ENCODE measurements around the gene LSM11.

LSM11 gene

GRCh38 chr5:157747766-157748700, 4.5 kb downstream of the LSM11 start:
- Histone ChIP-seq H3K4me2 (ENCODE audit: low read length) (no peak overlapping the region), H3K36me3 (replicated peaks; ENCODE audit: low read depth, low read length) (no peaks in the 10 kb centered on the region), H3K9me3 (ENCODE audit: insufficient read depth, low read length) (no peaks in the 10 kb centered on the region), H3K27me3 (ENCODE audit: low read depth, low read length) (no peaks in the 10 kb centered on the region), H3K9ac (ENCODE audit: low read length) (no peak overlapping the region), H3K4me3 (ENCODE audit: low read length) (no peak overlapping the region), H3K4me1 (ENCODE audit: low read length) (peaks cover 8% of the 10 kb centered on the region; the same call in 1 of the 2 replicates), H4K20me1 (ENCODE audit: insufficient read depth, low read length) (no peaks in the 10 kb centered on the region), H2AFZ (ENCODE audit: low read depth, low read length) (no peak overlapping the region), H3K79me2 (ENCODE audit: low read length) (0 out of 2 replicates have a peak, but pooled peaks cover 4% of the 10 kb centered on the region), H3K27ac (ENCODE audit: low read length) (no peak overlapping the region)
- TF ChIP-seq EZH2phosphoT487 (IDR thresholded peaks at IDR 0.05; ENCODE audit: low read depth) (no peak), CTCF (IDR thresholded peaks at IDR 0.05; ENCODE audit: low read depth, low read length) (no peak)

- no peaks in the 10 kb centered on the region for H3K9me3 ChIP-seq (ENCODE audit: insufficient read depth, low read length)
- H3K9ac ChIP-seq (ENCODE audit: low read length): no peak overlapping the region
- H2AFZ ChIP-seq (ENCODE audit: low read depth, low read length): no peak overlapping the region
- H3K4me2 ChIP-seq (ENCODE audit: low read length): no peak overlapping the region
- H3K36me3 ChIP-seq (replicated peaks; ENCODE audit: low read depth, low read length): no peaks in the 10 kb centered on the region
- no peak overlapping the region for H3K4me3 ChIP-seq (ENCODE audit: low read length)
- peaks cover 5% of the 10 kb centered on the region; the same call in 1 of the 2 replicates for H3K4me1 ChIP-seq (ENCODE audit: low read length)
- TF ChIP-seq EZH2phosphoT487 (IDR thresholded peaks at IDR 0.05; ENCODE audit: low read depth) (no peak), CTCF (IDR thresholded peaks at IDR 0.05; ENCODE audit: low read depth, low read length) (no peak)
- no peak overlapping the region for H3K27ac ChIP-seq (ENCODE audit: low read length)
- no peaks in the 10 kb centered on the region for H3K27me3 ChIP-seq (ENCODE audit: low read depth, low read length)
- 0 out of 2 replicates have a peak, but pooled peaks cover 4% of the 10 kb centered on the region for H3K79me2 ChIP-seq (ENCODE audit: low read length)
- no peaks in the 10 kb centered on the region for H4K20me1 ChIP-seq (ENCODE audit: insufficient read depth, low read length)
Measured at GRCh38 chr5:157748760-157749461, 5.4 kb downstream of the LSM11 start.

GRCh38 chr5:157749462-157749799, 5.9 kb downstream of the LSM11 start:
- Histone ChIP-seq H3K4me2 (ENCODE audit: low read length) (no peak overlapping the region), H3K27ac (ENCODE audit: low read length) (no peak overlapping the region), H3K4me1 (ENCODE audit: low read length) (peaks cover 4% of the 10 kb centered on the region; the same call in 1 of the 2 replicates), H3K9ac (ENCODE audit: low read length) (no peak overlapping the region), H4K20me1 (ENCODE audit: insufficient read depth, low read length) (no peaks in the 10 kb centered on the region), H3K36me3 (replicated peaks; ENCODE audit: low read depth, low read length) (no peaks in the 10 kb centered on the region), H2AFZ (ENCODE audit: low read depth, low read length) (no peak overlapping the region), H3K27me3 (ENCODE audit: low read depth, low read length) (no peaks in the 10 kb centered on the region), H3K9me3 (ENCODE audit: insufficient read depth, low read length) (no peaks in the 10 kb centered on the region), H3K79me2 (ENCODE audit: low read length) (0 out of 2 replicates have a peak, but pooled peaks cover 4% of the 10 kb centered on the region), H3K4me3 (ENCODE audit: low read length) (no peak overlapping the region)
- no peak for TF ChIP-seq CTCF (IDR thresholded peaks at IDR 0.05; ENCODE audit: low read depth, low read length)
- TF ChIP-seq EZH2phosphoT487 (IDR thresholded peaks at IDR 0.05; ENCODE audit: low read depth): no peak

GRCh38 chr5:157750320-157750719, 6.8 kb downstream of the LSM11 start:
- Histone ChIP-seq H3K9me3 (ENCODE audit: insufficient read depth, low read length) (no peaks in the 10 kb centered on the region), H2AFZ (ENCODE audit: low read depth, low read length) (no peak overlapping the region), H3K36me3 (replicated peaks; ENCODE audit: low read depth, low read length) (no peaks in the 10 kb centered on the region), H3K79me2 (ENCODE audit: low read length) (no peaks in the 10 kb centered on the region), H3K4me2 (ENCODE audit: low read length) (no peak overlapping the region), H3K27ac (ENCODE audit: low read length) (no peak overlapping the region), H4K20me1 (ENCODE audit: insufficient read depth, low read length) (no peaks in the 10 kb centered on the region), H3K27me3 (ENCODE audit: low read depth, low read length) (no peaks in the 10 kb centered on the region), H3K4me3 (ENCODE audit: low read length) (no peak overlapping the region), H3K4me1 (ENCODE audit: low read length) (no peaks in the 10 kb centered on the region), H3K9ac (ENCODE audit: low read length) (no peak overlapping the region)
- TF ChIP-seq CTCF (IDR thresholded peaks at IDR 0.05; ENCODE audit: low read depth, low read length) (no peak), EZH2phosphoT487 (IDR thresholded peaks at IDR 0.05; ENCODE audit: low read depth) (no peak)

All from OCI-LY3 (cell line).